Measurements from ENCODE around the gene POLR2B.
"Not testable (repeated sequence)": the region's sequence is repeated elsewhere in the genome, so short reads cannot be mapped to it uniquely, and the experiment has no call there.

POLR2B gene

DNA sequence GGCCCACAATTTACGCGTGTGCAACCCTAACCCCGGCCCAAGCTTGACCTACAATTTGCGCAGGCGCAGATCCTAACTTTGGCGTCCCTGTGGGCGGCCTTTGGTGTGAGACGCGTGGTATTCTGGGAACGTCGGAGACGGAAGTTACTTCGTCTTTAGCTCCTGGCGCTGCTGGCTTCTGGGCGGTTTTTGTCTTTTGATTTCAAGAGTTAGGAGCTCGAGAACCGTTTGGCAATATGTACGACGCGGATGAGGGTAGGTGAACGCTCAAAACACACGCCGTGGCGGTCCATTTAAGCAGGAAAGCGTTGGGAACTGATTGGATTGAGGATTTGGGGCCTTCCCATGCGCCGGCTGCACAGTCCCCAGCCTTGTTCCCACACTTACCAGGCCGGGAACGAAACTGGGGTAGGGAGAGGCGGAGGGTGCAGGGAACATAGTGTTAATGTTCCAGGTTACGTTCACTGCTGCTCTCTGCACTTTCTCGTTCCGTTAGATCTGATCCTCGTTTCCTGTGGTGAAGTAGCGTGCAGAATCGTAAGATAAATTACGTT is at the start of gene POLR2B:
TSS of gene POLR2B (plus strand) at position 147 of the 554 bp plus-strand sequence. CDS start at position 237, 90 bp downstream.
- DNase-seq (ENCODE audit: low read depth), result peak; percentile 94

DNA sequence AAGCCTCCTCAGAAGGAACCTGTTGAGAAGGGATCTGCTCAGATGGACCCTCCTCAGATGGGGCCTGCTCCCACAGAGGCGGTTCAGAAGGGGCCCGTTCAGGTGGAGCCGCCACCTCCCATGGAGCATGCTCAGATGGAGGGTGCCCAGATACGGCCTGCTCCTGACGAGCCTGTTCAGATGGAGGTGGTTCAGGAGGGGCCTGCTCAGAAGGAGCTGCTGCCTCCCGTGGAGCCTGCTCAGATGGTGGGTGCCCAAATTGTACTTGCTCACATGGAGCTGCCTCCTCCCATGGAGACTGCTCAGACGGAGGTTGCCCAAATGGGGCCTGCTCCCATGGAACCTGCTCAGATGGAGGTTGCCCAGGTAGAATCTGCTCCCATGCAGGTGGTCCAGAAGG is 48.1 kb upstream of the POLR2B start:
- no peak for DNase-seq (ENCODE audit: low read depth)

DNA sequence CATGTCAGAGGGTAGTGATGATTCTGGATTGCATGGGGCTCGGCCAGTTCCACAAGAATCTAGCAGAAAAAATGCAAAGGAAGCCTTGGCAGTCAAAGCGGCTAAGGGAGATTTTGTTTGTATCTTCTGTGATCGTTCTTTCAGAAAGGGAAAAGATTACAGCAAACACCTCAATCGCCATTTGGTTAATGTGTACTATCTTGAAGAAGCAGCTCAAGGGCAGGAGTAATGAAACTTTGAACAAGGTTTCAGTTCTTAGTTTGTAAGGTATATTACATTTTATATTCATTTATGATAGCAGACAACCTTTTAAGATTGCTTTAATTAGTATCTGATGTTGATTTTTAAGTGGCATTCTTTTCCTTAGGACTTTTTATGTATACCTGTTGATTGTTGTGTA is 46.8 kb upstream of the POLR2B start:
- no peak for DNase-seq (ENCODE audit: low read depth)

DNA sequence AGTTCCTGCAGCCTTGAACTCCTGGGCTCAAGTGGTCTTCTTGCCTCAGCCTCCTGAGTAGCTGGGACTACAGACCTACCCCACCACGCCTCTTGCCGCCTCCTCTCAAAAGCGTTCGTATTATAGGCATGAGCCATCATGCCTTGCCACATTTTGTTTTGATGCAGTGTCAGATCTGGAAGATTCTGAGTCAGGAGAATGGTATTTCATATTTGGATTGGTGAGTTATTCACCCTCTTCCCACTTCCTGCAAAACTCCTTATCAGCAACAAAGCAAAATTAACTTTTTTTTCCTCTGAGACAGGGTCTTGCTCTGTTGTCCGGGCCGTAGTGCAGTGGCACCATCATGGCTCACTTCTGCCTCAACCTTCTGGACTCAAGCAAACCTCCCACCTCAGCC is 41.4 kb upstream of the POLR2B start:
- DNase-seq (ENCODE audit: low read depth), result peak; percentile 42

DNA sequence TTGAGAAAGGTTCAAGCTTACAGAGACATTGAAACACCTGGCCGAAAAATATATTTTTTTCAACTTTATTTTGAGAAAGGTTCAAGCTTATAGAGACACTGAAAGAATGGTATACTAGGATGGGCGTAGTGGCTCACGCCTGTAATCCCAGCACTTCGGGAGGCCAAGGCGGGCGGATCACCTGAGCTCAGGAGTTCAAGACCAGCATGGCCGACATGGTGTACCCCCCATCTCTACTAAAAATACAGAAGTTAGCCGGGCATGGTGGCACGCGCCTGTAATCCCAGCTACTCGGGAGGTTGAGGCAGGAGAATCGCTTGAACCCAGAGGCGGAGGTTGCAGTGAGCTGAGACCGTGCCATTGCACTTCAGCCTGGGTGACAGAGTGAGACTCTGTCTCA is 38.9 kb upstream of the POLR2B start:
- DNase-seq (ENCODE audit: low read depth), result not testable (repeated sequence)

DNA sequence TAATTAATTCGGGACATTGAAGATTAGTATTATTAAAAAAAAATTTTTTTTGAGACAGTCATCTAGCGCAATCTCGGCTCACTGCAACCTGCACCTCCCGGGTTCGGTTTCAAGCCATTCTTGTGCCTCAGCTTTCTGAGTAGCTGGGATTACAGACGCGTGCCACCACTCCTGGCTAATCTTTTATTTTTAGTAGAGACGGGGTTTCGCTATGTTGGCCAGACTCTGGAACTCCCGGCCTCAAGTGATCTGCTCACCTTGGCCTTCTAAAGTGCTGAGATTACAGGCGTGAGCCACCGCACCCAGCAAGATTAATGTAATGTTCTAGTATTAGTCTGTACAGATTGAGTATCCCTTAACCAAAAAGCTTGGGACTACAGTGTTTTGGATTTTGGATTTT is 38.3 kb upstream of the POLR2B start:
- no peak for DNase-seq (ENCODE audit: low read depth)

DNA sequence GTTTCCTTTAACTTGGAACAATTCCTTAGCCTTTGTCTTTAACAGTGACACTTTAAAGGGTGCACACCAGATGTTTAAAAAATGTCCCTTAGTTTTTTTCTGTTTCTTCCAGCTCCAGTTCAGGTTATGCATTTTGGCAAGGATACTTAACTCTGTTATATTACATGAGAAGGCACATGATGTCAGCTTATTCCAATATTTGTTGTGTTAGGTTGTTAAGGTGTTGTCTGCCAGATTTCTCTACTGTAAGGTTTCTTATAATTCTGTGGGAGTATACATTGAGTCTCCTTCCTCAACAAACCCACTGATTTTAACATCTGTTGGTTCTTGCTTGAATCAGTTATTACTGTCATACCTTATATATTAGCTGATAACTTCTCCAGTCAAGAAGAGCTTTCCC is 37.7 kb upstream of the POLR2B start:
- DNase-seq (ENCODE audit: low read depth), result no peak

DNA sequence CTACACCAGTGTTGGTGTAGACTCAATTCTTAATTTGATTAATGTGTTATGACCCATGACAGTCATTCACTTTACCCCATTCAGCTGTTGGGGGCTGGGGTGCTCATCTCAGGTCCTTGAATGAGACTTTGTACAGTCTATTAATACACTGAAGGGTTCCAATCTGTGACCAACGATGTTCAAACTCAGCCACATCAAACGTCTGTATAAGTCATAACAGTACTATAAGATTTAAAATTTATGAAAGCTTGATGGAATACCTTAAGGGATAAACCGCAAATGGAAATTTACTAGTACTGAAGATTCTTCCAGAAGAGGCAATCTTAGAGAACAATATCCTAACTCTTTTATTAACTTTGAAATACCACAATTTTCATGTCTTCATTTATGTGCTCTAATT is 37.3 kb upstream of the POLR2B start:
- no peak for DNase-seq (ENCODE audit: low read depth)

DNA sequence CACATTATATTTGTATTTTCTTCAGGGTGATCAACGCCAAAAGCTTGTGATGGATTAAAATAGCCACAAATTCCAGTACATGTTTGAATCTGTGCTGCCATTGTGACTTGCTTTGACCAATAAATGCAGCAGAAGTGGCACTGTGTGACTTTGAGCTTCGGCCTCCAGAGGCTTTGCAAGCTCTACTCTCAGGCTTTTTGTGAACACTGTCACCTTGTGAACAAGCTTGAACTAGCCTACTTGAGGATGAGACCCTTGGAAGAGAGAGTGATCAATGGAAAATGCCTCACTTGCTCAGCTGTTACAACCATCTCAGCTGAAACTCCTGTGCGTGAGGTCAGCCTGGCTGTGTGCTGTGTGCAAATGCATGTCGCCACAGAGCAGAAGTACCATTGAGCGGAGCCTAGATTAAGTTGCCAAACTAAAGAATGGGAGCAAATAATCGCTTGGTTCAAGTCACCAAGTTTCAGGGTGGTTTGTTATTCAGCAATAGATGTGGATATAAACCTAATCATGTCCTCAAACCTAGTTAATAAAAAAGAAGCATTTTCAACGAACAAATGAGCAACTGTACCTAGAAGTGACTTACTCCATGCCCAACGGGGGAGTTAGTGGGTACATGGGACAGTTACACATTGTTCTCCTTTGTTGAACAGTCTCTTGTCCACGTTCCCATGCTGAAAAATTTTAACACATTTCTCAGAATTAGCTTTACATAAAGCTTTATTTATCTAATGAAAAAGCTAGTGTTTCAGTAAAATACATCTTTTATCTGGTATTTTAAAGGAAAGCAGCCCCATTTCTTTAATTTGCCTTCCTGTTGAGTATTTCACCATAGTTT is 24.8 kb upstream of the POLR2B start:
- DNase-seq (ENCODE audit: low read depth), result no peak

DNA sequence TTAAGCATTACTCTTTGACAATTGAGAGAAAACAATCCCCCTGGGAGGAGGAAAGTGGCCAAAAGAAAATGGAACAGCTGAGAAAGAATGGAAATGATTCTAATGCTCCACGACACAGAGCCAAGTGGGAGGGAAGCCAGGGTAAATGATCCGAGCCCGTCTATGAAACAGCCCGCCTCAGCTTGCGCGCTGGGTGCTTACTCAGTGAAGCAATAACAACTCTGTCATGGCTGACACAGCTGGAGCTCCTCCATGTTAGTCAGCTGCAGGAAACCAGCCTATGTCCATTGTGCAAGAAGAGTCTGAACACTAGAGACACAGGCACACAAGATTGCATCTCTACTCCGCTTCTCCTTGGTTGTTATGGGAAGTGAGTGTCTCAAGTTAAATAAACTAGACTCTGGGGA is 20.6 kb upstream of the POLR2B start:
- peak; percentile 99 for DNase-seq (ENCODE audit: low read depth)

DNA sequence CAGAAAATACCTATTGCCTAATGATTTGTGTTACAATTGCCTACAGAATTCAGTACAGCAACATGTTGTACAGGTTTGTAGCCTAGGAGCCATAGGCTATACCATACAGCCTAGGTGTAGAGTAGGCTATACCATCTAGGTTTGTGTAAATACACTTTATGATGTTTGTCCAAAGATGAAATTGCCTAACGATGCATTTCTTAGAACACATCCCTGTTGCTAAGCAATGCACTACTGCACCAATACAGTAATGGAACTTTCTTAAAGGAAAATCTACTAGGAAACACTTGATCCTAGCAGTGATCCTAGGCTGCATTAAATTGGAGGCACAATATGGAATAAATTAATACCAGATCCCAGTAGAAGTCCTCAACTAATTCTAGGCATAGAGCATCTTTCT is 19.6 kb upstream of the POLR2B start:
- peak; percentile 28 for DNase-seq (ENCODE audit: low read depth)

DNA sequence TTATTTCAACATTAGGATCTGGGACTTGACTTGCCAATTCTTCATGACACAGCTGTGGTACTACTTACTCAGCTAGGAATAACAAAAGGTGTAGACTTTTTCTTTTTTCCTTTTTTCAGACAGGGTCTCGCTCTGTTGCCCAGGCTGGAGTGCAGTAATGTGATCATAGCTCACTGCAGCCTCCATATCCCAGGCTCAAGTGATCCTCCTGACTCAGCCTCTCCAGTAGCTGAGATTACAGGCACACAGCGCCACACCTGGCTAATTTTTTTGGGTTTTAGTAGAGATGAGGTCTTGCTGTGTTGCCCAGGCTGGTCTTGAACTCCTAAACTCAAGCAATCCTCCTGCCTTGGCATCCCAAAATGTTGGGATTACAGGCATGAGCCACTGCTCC is 17.6 kb upstream of the POLR2B start:
- no peak for DNase-seq (ENCODE audit: low read depth)

DNA sequence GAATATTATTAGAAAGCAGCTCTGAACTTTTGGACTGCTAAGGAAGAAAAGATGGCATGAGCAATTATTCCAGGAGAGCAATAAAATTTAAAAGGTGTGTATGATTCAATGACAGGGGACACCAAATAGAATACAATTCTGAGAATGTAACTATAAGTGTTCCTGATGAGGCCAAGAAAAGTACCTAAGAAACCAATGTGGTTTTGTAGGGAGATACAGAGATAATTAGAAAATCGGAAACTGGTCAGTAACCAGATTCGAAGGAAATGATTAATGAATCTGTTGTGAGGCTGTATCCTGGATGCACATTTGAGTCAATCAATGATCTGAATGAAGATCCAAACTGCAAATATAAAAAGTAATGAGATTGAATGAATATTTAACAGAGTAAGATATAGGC is 7.3 kb upstream of the POLR2B start:
- no peak for DNase-seq (ENCODE audit: low read depth)

DNA sequence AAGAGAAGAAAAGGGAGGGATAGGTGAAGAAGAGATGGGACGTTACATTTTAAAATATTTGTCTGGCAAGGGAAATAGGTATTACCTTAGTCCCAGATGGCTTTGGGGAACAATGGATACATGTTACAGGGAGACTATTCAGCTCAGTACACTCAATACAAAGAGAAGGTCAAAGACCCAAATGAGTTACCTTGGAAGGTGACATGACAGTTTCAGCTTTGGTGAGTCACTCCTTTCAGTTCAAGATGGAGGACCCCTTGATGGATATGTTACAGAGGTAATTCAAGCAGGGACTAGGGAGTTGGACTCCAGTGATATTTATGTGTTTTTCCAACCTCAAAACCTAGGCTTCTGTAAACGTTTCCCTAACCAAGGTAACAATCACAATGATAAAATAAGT is 6.3 kb upstream of the POLR2B start:
- no peak for DNase-seq (ENCODE audit: low read depth)

DNA sequence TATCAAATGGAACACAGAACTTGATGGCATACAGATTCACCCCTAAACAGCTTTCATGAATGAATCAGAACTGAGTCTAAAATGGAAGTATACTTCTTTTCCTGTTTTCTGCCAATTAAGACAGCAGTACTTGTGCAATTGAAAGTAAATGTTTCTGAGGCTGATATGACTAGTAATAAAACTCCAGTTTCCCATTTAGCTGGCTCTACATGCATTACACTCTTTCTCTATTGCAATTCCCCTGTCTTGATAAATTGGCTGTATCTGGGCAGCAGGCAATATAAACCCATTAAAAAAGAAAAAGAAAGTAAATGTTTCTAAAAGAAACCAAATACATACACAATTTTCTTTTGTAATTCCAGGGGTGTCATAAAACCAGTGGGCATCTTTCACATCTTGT is 5.9 kb upstream of the POLR2B start:
- DNase-seq (ENCODE audit: low read depth), result no peak

DNA sequence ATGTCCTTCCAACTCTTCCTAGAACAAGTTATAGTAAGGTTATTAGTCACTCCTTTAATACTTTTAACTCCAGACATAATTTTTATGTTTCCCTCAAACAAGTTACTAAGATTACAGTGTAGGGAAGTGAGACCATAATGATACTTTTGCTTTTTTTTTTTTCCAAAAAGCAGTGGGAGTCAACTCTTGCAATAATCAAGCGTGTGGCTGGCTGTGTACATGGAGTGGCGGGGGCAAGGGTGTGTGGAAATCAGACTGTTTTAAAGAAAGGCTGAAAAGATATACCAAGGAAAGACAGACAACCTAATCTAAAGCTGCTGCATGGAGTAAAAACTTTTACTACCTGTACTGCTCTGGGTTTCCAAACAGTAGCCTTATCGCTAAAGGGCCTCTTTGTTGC is 5.4 kb upstream of the POLR2B start:
- DNase-seq (ENCODE audit: low read depth), result no peak

DNA sequence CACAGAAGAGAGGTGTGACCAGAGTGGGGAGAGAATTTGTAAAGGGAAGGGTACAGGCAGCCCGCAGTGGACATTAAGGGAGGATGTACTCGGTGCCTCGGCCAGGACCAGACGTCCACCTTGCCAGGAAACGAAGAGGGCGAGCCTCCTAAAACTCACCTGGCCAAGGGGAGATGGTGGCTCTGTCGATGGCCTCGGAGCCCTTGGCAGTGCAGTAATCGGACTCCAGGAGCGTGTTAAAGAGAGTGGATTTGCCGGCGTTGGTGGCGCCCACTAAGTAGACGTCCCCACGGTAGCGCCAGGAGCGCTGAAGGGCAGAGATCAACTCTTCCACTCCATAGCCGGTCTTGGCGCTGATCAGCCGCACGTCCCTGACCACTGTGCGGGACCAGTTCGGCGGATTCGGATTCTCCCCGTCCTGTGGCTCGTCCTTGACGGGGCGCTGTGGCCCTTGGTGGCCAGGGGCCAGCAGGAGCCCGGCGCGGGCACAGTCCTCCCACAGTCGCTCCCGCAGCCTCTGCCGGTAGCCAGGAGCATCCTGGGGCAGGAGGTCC is 2.3 kb upstream of the POLR2B start:
- DNase-seq (ENCODE audit: low read depth), result no peak

DNA sequence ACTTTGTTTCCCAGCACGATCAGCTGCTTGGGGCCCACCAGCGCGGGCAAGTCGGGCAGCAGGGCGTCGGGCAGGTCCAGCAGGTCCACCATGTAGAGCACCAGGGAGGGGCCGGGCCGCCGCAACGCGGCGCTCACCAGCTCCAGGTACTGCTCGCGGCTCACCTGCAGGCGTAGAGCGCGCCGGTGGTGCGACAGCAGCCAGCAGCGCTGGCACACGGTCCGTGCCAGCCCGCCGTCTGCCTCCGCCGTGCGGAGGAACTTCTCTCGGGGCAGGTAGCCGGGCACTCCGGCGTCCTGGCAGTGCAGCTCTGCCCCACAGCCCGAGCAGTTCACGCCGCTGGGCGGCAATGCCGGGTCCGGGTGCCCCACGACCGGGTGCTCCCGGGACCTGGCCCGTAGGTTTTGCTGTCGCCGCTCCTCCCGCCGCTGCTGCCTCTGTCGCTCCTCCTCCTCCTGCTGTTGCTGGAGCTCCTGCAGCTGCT is 1.8 kb upstream of the POLR2B start:
- no peak for DNase-seq (ENCODE audit: low read depth)

DNA sequence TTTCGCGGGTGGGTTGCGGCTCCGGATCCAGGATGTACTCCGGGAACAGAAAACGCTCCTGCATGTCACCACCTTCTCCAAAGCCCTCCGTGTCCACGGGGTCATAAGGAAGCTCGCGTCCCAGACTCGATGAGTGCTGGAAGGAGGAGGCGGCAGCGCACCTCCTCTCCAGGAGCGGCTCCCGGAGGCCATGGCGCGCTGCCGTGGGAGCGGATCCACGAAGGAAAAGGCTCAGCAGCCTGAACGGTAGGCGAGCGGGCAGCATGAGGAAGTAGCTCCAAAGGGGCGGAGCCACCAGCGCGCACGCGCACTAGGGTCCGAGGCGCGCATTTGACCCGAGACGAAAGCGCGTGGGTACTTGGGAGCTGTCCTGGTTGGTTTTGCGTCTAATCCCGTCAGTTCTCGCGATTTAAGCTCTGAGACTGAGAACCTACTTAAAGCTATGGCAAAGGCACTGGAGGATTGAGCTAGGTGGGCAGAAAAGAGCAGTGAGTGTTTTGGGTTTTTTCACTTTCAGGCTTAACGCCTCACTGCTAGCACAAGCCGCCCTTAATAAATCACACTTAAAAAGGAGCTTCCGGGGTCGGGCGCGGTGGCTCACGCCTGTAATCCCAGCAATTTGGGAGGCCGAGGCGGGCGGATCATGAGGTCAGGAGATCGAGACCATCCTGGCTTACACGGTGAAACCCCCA is 1.2 kb upstream of the POLR2B start, which contains the start of gene NOA1:
TSS of gene NOA1 (minus strand) at position 286 of the 692 bp plus-strand sequence. CDS start at position 265, 21 bp downstream.
- peak; percentile 99 for DNase-seq (ENCODE audit: low read depth)

DNA sequence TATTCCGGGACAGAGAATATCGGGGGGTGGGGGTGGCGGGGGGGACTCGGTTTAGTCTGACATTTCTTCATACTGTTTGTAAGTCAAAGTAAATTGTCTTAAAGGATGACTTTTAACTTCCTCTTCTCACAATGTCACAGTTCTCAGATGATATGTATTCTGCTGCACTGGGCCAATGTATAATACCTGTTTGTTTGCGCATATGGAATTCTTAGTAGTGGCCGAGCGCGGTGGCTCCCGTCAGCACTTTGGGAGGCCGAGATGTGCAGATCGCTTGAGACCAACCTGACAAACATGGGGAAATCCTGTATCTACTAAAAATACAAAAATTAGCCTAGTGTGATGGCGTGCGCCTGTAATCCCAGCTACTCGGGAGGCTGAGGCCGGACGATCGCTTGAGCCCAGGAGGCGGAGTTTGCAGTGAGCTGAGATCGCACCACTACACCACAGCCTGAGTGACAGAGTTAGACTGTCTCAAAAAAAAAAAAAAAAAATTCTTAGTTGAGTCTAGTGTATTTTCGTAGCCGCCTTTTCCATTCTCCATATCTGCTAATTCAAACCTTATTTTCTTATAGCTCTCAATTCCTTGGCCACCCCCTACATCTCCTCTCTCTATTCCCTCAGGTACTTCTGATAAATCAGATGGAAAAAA is 851 bp downstream of the POLR2B start:
- DNase-seq (ENCODE audit: low read depth), result peak; percentile 3

DNA sequence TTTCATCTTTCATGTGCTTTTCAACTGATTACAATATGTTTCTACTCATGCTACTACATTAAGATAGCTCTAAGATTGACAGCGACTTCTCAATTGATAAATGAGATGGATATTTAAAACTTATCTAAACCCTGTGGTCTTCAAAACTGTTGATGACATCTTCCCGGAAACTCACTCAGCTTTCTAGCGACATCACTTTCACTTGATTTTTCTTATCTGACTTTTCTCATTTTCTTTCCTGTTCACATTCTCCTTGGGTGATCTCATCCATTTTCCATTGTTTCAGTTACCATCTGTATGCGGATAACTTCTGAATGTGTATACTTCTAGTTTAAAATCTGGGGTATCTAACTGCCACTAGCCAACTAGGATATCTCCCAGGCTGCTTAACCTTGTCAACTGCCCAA is 3.1 kb downstream of the POLR2B start:
- no peak for DNase-seq (ENCODE audit: low read depth)

DNA sequence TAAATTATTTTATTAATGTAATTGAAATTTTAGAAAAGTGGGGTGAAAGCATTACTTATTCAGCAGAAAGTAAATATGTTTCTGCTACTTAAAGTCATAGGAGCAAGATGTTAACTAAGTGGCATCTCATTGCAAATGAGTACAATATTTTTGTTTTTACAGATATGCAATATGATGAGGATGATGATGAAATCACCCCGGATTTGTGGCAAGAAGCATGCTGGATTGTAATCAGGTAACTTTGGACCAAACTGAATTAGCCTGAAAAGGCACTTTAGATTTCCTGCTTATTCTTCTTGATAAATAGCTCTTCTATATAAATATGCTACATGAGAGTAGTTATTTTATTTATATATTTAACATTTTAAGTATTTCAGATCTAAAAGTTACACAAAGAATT is 7.5 kb downstream of the POLR2B start:
- no peak for DNase-seq (ENCODE audit: low read depth)
